H1 (cell line): ENCODE results near the gene ZNF366.

ENCODE experiments used
- CBX8 ChIP-seq: fragments of 300-800, 300-1000 bp; sonication (generic); IDR thresholded peaks from 2 replicates; pipeline ENCODE4 v1.7.1; 2016; ENCODE audit warnings: low read depth, low read length, borderline replicate concordance
- EGR1 ChIP-seq: IDR thresholded peaks from 2 replicates; pipeline ENCODE4 v1.6.1; 2011; ENCODE audit warnings: low read depth, low read length, borderline replicate concordance
- EZH2 ChIP-seq: fragments of 200-600 bp; sonication (generic); IDR thresholded peaks from 2 replicates; pipeline ENCODE4 v1.7.1; 2012; ENCODE audit warnings: low read depth, mild to moderate bottlenecking, moderate library complexity, low read length, inconsistent platforms; ENCODE audit not compliant: severe bottlenecking
- KDM1A ChIP-seq: fragments of 200-600, 300-600 bp; sonication (generic); IDR thresholded peaks from 2 replicates; pipeline ENCODE4 v1.7.1; 2016; ENCODE audit warnings: mild to moderate bottlenecking, low read length, borderline replicate concordance
- POLR2A ChIP-seq, 2 experiments: IDR thresholded peaks; 1 replicate in 1 of 2; 2 replicates in 1 of 2; pipeline ENCODE4 v1.6.1; 2011; ENCODE audit warnings: low read depth in 2 of 2, low read length in 2 of 2, mild to moderate bottlenecking in 2 of 2; ENCODE audit errors: control extremely low read depth in 1 of 2
- POLR2AphosphoS5 ChIP-seq: IDR thresholded peaks from 2 replicates; pipeline ENCODE4 v1.6.1; 2011; ENCODE audit warnings: low read depth, low read length
- SRF ChIP-seq: IDR thresholded peaks from 2 replicates; pipeline ENCODE4 v1.6.1; 2011; ENCODE audit warnings: mild to moderate bottlenecking, low read depth, low read length, moderate library complexity
- YY1 ChIP-seq: IDR thresholded peaks from 2 replicates; pipeline ENCODE4 v1.6.1; 2011; ENCODE audit warnings: low read depth, mild to moderate bottlenecking, low read length
- TF ChIP-seq, protein P1 (sequence below), 3 experiments: IDR thresholded peaks; 1 replicate in 2 of 3; 2 replicates in 1 of 3; pipeline versions ENCODE4 v1.5.1 to v1.6.1; 2011; ENCODE audit warnings: low read length in 3 of 3, mild to moderate bottlenecking in 3 of 3, inconsistent platforms in 2 of 3, low read depth in 1 of 3, moderate library complexity in 1 of 3; ENCODE audit not compliant: insufficient read depth in 1 of 3; ENCODE audit errors: control extremely low read depth in 1 of 3

DNA sequence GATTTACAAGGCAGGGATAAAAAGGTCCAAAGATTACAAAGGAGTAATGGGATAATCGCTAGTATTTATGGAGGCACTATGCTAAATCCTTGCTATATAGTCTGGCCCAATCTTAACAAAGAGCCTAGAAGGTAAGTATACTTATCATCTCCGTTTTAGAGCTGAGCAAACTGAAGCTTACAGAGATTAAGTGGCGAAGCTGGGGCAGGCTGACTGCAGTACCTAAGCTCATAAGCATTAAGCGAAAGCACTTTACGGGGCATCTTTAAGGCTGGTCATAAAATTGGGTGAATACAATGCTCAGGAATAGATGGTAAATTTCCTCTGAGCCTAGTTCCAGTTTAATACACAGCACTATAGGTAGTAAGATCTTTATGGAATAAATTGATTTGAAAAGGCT is 30.0 kb upstream of the ZNF366 start:
- TF ChIP-seq CBX8: no peak
- no peak for TF ChIP-seq POLR2AphosphoS5
- no peak for TF ChIP-seq EGR1
- TF ChIP-seq, protein P1, sequence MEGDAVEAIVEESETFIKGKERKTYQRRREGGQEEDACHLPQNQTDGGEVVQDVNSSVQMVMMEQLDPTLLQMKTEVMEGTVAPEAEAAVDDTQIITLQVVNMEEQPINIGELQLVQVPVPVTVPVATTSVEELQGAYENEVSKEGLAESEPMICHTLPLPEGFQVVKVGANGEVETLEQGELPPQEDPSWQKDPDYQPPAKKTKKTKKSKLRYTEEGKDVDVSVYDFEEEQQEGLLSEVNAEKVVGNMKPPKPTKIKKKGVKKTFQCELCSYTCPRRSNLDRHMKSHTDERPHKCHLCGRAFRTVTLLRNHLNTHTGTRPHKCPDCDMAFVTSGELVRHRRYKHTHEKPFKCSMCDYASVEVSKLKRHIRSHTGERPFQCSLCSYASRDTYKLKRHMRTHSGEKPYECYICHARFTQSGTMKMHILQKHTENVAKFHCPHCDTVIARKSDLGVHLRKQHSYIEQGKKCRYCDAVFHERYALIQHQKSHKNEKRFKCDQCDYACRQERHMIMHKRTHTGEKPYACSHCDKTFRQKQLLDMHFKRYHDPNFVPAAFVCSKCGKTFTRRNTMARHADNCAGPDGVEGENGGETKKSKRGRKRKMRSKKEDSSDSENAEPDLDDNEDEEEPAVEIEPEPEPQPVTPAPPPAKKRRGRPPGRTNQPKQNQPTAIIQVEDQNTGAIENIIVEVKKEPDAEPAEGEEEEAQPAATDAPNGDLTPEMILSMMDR (IDR thresholded peaks at IDR 0.05; ENCODE audit: control extremely low read depth in 1 of 3, insufficient read depth in 1 of 3, low read depth in 1 of 3, low read length in 3 of 3): no peak
- TF ChIP-seq YY1: no peak
- no peak for TF ChIP-seq POLR2A (IDR thresholded peaks at IDR 0.05; ENCODE audit: control extremely low read depth in 1 of 2, low read depth in 2 of 2, low read length in 2 of 2)
- TF ChIP-seq EZH2: no peak
- no peak for TF ChIP-seq SRF
- no peak for TF ChIP-seq KDM1A
